ENCODE measurements around the gene HBA2. TPM values are rescaled to one million over a fixed set of nuclear protein-coding genes. Genes with fewer than 3 reads are reported as not detected.
"Not testable (repeated sequence)": the region's sequence is repeated elsewhere in the genome, so short reads cannot be mapped to it uniquely, and the experiment has no call there.

HBA2 gene
- total RNA-seq, 1 donor from 2014 or later: not detected

DNA sequence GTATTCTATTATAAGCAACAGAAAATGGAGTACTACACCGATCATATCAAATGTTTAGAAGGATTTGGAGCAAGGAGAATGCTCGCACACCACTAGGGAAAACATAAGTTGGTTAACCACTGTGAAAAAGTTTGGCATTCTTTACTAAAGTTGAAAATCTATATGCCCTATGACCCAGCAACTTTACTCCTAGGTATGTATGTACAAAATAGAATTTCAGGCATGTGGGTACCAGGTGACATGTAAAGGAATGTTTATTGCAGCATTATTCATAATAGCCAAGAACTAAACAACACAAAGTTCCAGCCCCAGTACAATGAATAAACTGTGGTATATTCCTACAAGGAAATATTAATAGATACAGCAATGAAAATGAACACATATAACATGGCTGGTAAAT, 26.0 kb upstream of the HBA2 start:
- H3K4me1 Mint-ChIP-seq: no peaks in the 10 kb centered on the region
- intact Hi-C loops (cut with micrococcal nuclease): no loop called here
- H3K27ac Mint-ChIP-seq: no peak overlapping the region
- no peaks in the 10 kb centered on the region for H3K36me3 Mint-ChIP-seq (ENCODE audit: low read depth)
- H3K4me3 Mint-ChIP-seq: no peak overlapping the region
- no peak for DNase-seq
- H3K27me3 Mint-ChIP-seq: peaks cover 20% of the 10 kb centered on the region
- H3K9me3 Mint-ChIP-seq: no peaks in the 10 kb centered on the region

- Mint-ChIP-seq H3K9me3 (no peaks in the 10 kb centered on the region), H3K27ac (no peak overlapping the region), H3K27me3 (peaks cover 27% of the 10 kb centered on the region), H3K4me1 (no peaks in the 10 kb centered on the region), H3K4me3 (no peak overlapping the region), H3K36me3 (ENCODE audit: low read depth) (no peaks in the 10 kb centered on the region)
- intact Hi-C loops (cut with micrococcal nuclease): no loop called here
- no peak for DNase-seq
Measured at GRCh38 chr16:149024-149660, 23.5 kb upstream of the HBA2 start.

- Mint-ChIP-seq H3K9me3 (no peaks in the 10 kb centered on the region), H3K4me1 (peaks cover 6% of the 10 kb centered on the region), H3K4me3 (peak within 1 kb of the TSS; percentile 55), H3K27ac (no peak within 1 kb of the TSS), H3K27me3 (peaks cover 38% of the 10 kb centered on the region), H3K36me3 (ENCODE audit: low read depth) (peaks cover 2% of the 10 kb centered on the region)
- intact Hi-C loops (cut with micrococcal nuclease): no loop called here
- no peak for DNase-seq
Measured at GRCh38 chr16:152141-153128, 20.2 kb upstream of the HBA2 start, which contains the start of gene HBZ. HBZ (plus strand) TSS chr16:152644; CDS start chr16:152910, 266 bp downstream.

GRCh38 chr16:153129-153521, 19.6 kb upstream of the HBA2 start:
- intact Hi-C loops (cut with micrococcal nuclease); H3K9me3 Mint-ChIP-seq; H3K27ac Mint-ChIP-seq; DNase-seq; H3K4me1 Mint-ChIP-seq; H3K36me3 Mint-ChIP-seq (ENCODE audit: low read depth): not testable (repeated sequence)
- Mint-ChIP-seq H3K27me3 (peaks cover 42% of the 10 kb centered on the region), H3K4me3 (peak overlapping the region; percentile 55)

DNA sequence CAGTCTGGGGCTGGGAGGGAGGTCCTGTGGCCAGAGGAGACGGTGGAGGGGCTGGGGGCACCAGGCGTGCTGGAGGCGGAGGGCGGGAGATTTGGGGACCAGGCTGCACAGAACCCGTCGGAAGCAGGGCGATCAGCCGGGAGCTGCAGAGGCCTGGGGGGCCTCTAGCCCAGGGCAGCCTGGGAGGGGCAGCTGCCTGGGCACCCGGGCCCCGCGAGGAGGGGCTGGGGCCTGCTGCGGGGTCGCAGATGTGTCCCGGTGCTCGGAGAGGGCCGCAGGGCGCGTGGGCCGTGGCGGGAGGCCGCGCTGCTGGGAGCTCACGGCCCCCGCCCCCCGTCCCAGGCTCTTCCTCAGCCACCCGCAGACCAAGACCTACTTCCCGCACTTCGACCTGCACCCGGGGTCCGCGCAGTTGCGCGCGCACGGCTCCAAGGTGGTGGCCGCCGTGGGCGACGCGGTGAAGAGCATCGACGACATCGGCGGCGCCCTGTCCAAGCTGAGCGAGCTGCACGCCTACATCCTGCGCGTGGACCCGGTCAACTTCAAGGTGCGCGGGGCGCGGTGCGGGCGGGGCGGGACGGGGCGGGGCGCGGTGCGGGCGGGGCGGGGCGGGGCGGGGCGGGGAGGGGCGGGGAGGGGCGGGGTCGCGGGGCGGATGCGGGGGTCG, 19.0 kb upstream of the HBA2 start:
- intact Hi-C loops (cut with micrococcal nuclease); H3K27ac Mint-ChIP-seq; H3K4me3 Mint-ChIP-seq; H3K4me1 Mint-ChIP-seq; H3K9me3 Mint-ChIP-seq; DNase-seq; H3K36me3 Mint-ChIP-seq (ENCODE audit: low read depth): not testable (repeated sequence)
- peaks cover 41% of the 10 kb centered on the region for H3K27me3 Mint-ChIP-seq

DNA sequence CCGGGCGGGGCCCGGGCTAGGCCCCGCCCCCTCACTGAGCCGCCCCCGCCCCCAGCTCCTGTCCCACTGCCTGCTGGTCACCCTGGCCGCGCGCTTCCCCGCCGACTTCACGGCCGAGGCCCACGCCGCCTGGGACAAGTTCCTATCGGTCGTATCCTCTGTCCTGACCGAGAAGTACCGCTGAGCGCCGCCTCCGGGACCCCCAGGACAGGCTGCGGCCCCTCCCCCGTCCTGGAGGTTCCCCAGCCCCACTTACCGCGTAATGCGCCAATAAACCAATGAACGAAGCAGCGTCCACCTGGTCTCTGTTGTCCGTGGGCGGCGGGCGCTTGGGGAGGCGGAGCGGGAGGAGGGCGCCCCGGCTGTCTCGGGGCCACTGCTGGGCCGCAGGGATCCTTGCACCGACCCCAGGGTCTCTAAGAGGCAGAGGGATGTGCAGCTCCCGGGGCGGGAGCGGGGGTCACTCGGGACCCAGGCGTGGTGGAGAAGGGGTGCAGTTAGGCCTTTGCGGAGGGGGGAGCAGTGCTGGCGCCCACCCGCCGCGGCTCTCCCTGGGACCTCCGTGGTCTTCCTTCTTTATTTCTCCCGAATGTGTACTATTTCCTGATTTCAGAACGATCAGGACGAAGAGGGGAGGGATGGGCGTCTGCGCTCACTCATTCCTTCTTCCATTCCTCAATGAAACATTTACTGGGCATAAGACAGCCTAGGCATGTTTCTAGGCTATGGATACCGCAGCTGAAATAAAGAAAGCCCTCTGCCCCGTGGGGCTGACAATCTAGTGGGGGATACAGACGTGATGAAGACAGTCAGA, 18.3 kb upstream of the HBA2 start:
- peak; percentile 74 for DNase-seq
- Mint-ChIP-seq H3K27me3 (peaks cover 43% of the 10 kb centered on the region), H3K4me1 (peaks cover 6% of the 10 kb centered on the region), H3K4me3 (peak overlapping the region; percentile 75), H3K36me3 (ENCODE audit: low read depth) (peaks cover 2% of the 10 kb centered on the region), H3K9me3 (no peaks in the 10 kb centered on the region), H3K27ac (no peak overlapping the region)
- intact Hi-C loops (cut with micrococcal nuclease): no loop called here

- intact Hi-C loops (cut with micrococcal nuclease): no loop called here
- Mint-ChIP-seq H3K9me3 (no peaks in the 10 kb centered on the region), H3K4me3 (peak overlapping the region; percentile 75), H3K36me3 (ENCODE audit: low read depth) (peaks cover 2% of the 10 kb centered on the region), H3K27ac (no peak overlapping the region), H3K4me1 (peaks cover 6% of the 10 kb centered on the region), H3K27me3 (peaks cover 43% of the 10 kb centered on the region)
- DNase-seq: no peak
Measured at GRCh38 chr16:155031-155398, 17.7 kb upstream of the HBA2 start.

DNA sequence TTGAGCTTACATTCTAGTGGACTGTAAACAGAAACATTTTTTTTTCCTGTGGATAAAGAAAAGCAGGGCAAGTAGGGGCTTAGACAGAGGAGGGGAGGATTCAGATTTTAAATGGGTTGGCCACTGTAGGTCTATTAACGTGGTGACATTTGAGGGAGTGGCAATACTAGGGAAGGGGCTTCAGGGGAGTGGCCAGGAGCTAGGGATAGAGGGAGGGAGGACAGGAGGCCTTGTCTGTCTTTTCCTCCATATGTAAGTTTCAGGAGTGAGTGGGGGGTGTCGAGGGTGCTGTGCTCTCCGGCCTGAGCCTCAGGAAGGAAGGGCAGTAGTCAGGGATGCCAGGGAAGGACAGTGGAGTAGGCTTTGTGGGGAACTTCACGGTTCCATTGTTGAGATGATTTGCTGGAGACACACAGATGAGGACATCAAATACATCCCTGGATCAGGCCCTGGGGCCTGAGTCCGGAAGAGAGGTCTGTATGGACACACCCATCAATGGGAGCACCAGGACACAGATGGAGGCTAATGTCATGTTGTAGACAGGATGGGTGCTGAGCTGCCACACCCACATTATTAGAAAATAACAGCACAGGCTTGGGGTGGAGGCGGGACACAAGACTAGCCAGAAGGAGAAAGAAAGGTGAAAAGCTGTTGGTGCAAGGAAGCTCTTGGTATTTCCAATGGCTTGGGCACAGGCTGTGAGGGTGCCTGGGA, 13.4 kb upstream of the HBA2 start:
- Mint-ChIP-seq H3K4me3 (no peak overlapping the region), H3K4me1 (peaks cover 6% of the 10 kb centered on the region), H3K27ac (no peak overlapping the region), H3K27me3 (peaks cover 39% of the 10 kb centered on the region), H3K9me3 (no peaks in the 10 kb centered on the region), H3K36me3 (ENCODE audit: low read depth) (peaks cover 2% of the 10 kb centered on the region)
- no peak for DNase-seq
- intact Hi-C loops (cut with micrococcal nuclease): no loop called here

GRCh38 chr16:160242-160641, 12.4 kb upstream of the HBA2 start:
- intact Hi-C loops (cut with micrococcal nuclease); H3K4me1 Mint-ChIP-seq; H3K9me3 Mint-ChIP-seq; H3K4me3 Mint-ChIP-seq; H3K27ac Mint-ChIP-seq; H3K36me3 Mint-ChIP-seq (ENCODE audit: low read depth); DNase-seq: not testable (repeated sequence)
- peaks cover 33% of the 10 kb centered on the region for H3K27me3 Mint-ChIP-seq

- intact Hi-C loops (cut with micrococcal nuclease): no loop called here
- no peak for DNase-seq
- no peak overlapping the region for H3K27ac Mint-ChIP-seq
- H3K4me3 Mint-ChIP-seq: no peak overlapping the region
- H3K9me3 Mint-ChIP-seq: no peaks in the 10 kb centered on the region
- H3K4me1 Mint-ChIP-seq: no peaks in the 10 kb centered on the region
- peaks cover 32% of the 10 kb centered on the region for H3K27me3 Mint-ChIP-seq
- H3K36me3 Mint-ChIP-seq (ENCODE audit: low read depth): no peaks in the 10 kb centered on the region
Measured at GRCh38 chr16:160691-161190, 11.9 kb upstream of the HBA2 start.

DNA sequence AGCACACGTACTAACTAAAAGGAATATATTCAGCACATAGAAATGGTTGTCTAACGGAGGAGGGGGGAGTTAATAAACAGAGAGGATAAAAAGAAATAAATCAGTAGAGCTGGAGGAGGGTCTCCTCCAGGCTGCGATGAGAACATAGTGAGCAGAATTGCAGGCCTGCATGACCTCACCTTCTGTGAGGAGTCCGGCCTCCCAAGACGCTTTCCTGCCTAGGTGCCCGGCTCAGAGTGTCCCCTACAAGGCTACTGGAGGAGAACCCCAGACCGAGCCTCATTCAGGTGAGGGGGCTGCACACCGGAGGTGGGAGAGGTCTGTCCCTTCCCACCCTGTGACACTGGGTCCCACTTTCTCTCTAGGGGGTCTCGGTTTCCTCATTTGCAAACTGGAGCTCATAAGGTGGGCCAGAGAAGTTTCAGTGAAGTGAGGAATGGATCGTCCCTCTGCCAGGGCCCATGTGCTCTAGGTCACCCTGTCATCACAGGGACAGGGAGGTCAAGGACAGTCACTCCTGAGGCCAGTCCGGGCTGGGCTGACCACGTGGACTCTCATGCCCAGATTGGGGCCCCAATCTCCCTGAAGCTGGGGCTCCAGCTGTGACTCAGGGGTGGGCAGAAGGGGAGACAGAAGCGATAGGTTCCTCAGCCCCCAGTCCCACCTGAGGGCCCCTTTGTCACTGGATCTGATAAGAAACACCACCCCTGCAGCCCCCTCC, 10.2 kb upstream of the HBA2 start:
- H3K9me3 Mint-ChIP-seq: no peaks in the 10 kb centered on the region
- no peaks in the 10 kb centered on the region for H3K4me1 Mint-ChIP-seq
- peaks cover 36% of the 10 kb centered on the region for H3K27me3 Mint-ChIP-seq
- H3K4me3 Mint-ChIP-seq: no peak overlapping the region
- intact Hi-C loops (cut with micrococcal nuclease): no loop called here
- H3K27ac Mint-ChIP-seq: no peak overlapping the region
- no peak for DNase-seq
- no peaks in the 10 kb centered on the region for H3K36me3 Mint-ChIP-seq (ENCODE audit: low read depth)

DNA sequence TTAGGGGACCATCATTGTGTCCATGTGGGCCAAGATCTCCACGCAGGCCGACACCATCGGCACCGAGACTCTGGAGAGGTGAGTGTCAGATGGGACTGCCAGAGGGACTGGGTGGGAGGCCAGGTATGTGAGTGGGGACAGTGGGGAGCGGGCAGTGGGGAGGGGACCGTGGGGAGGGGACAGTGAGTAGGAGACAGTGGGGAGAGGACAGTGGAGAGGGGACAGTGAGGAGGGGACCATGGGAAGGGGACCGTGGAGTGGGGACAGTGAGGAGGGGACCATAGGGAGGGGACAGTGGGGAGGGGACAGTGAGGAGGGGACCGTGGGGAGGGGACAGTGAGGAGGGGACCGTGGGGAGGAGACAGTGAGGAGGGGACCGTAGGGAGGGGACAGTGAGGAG, 9.5 kb upstream of the HBA2 start:
- peaks cover 39% of the 10 kb centered on the region for H3K27me3 Mint-ChIP-seq
- intact Hi-C loops (cut with micrococcal nuclease); DNase-seq; H3K4me1 Mint-ChIP-seq; H3K9me3 Mint-ChIP-seq; H3K4me3 Mint-ChIP-seq; H3K27ac Mint-ChIP-seq; H3K36me3 Mint-ChIP-seq (ENCODE audit: low read depth): not testable (repeated sequence)
